ENCODE results near the gene ASPM.

Gene ASPM

DNA sequence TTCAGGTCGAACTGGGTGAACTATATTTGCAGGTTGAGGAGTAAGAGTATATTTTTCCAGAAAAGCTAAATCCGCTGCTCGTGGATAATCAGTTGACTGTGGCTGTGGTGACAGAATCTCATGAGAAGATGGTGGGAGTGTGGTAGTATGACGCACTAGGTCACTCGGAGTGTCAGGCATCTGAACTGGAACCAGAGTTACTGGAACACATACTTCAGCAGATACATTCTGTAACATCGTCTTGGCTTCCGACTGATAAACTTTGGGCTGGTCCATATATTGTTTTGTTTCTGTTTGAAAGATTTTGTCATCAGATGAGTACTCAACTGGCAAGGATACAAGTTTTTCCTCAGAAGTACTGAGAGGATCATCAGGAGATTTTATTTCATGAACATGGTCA is 13.0 kb upstream of the ASPM start:
- H3K4me3 ChIP-seq (ENCODE audit: low read depth, low read length), result no peak overlapping the region
- no peak for TF ChIP-seq CTCF (IDR thresholded peaks at IDR 0.05; ENCODE audit: borderline replicate concordance, insufficient read depth, low read depth, low read length)

DNA sequence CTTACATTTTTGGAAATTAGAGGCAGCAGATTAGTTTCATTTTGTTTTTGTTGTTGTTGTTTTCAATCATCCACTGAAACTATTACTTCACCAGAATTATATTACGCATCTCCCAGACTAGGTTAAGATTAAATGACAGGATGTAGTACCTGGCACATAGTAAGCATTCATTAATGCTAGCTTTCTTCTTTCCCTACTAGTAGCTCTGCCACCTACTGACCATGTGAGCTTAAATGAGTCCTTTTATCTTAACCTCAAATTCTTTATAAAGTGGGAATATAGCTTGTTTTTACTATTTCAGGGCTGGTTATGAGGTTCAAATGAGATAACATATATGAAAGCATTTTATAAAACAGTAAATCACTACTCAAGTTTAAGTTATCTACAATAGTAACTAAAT is 10.2 kb upstream of the ASPM start:
- TF ChIP-seq CTCF (IDR thresholded peaks at IDR 0.05; ENCODE audit: borderline replicate concordance, insufficient read depth, low read depth, low read length), result no peak
- no peak overlapping the region for H3K4me3 ChIP-seq (ENCODE audit: low read depth, low read length)

- no peak overlapping the region for H3K4me3 ChIP-seq (ENCODE audit: low read depth, low read length)
- TF ChIP-seq CTCF (IDR thresholded peaks at IDR 0.05; ENCODE audit: borderline replicate concordance, insufficient read depth, low read depth, low read length), result no peak
Measured at GRCh38 chr1:197152662-197153061, 6.2 kb upstream of the ASPM start.

GRCh38 chr1:197151185-197151584 is 4.7 kb upstream of the ASPM start:
- H3K4me3 ChIP-seq (ENCODE audit: low read depth, low read length), result no peak overlapping the region
- TF ChIP-seq CTCF (IDR thresholded peaks at IDR 0.05; ENCODE audit: borderline replicate concordance, insufficient read depth, low read depth, low read length), result no peak

DNA sequence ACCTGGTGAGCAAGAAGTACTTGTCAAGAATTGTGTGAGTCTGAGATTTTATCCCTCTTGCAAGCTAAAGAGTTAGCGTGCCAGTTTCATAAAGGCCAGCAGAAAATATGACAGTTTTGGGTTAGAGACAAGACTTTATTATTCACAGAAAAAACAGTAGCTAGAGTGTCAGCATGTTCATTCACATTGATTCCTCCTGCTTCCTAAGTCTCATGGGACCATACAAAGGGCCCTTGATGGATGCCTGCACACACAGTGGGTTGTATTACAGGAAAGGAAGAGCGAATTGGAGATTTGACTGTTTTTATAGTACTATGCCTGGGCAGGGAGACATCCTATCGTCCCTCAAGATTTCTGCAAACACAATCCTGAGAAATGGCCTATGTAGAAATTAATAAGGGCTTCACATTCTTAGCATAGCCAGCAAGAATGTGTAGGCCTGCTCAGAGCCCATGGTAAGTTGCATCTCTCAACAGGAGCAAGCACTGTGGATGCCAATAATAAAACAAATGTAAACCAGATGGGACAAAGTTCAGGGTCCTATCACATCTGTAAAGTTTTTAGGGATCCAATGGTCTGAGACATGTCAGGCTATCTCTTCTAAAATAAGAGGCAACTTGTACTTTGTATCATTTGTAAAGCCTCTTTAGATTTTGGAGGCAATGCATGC is 4.0 kb upstream of the ASPM start:
- no peak for TF ChIP-seq CTCF (IDR thresholded peaks at IDR 0.05; ENCODE audit: borderline replicate concordance, insufficient read depth, low read depth, low read length)
- H3K4me3 ChIP-seq (ENCODE audit: low read depth, low read length), result no peak overlapping the region

DNA sequence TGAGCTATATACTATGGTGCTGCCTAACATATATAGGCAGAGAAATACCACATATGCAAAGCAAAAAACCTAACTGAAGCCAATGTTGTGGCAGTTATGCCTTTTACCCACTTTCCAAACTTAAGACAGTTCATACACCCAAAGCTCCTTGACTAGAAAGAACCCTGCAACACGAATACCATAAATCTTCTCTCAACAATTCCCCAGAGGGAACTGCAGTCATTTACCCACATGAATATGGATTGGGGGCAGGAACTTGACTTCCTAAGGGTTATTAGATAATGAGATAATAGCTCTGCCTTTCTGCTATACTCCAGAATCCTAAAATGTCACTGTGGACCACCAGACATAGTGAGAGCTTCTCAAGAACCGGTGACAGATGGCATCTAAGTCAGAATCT is 2.9 kb upstream of the ASPM start:
- no peak overlapping the region for H3K4me3 ChIP-seq (ENCODE audit: low read depth, low read length)

More for the DNA sequence above, 2.9 kb upstream of the ASPM start:
- no peak for TF ChIP-seq CTCF (IDR thresholded peaks at IDR 0.05; ENCODE audit: borderline replicate concordance, insufficient read depth, low read depth, low read length)

Data from GM12875 (cell line).